Hippocampal formation (tissue), 2 donors: ENCODE data around the gene HNRNPDL.
"Not testable (repeated sequence)": the region's sequence is repeated elsewhere in the genome, so short reads cannot be mapped to it uniquely, and the experiment has no call there.

Source experiments
- DNase-seq, 2 donors: peaks; one replicate each; lab custom pipeline; 2025; lab: John Stamatoyannopoulos, UW

The HNRNPDL gene

GRCh38 chr4:82430193-82430963, at the start of gene HNRNPDL, which contains the start of gene ENOPH1:
TSS of gene HNRNPDL (minus strand) at chr4:82430462. CDS start at chr4:82429690, 772 bp downstream.
TSS of gene ENOPH1 (plus strand) at chr4:82430590. CDS start at chr4:82430830, 240 bp downstream.
- DNase-seq: peak; percentile 93 to 95

GRCh38 chr4:82479562-82479961, 49.3 kb upstream of the HNRNPDL start:
- no peak for DNase-seq

- not testable (repeated sequence) for DNase-seq
These were observed 47.2 kb upstream of the HNRNPDL start for GRCh38 chr4:82477469-82477868.

GRCh38 chr4:82475931-82476330, 45.7 kb upstream of the HNRNPDL start:
- DNase-seq: not testable (repeated sequence)

- DNase-seq: no peak
These were observed 43.4 kb upstream of the HNRNPDL start for GRCh38 chr4:82473621-82474164.

DNA sequence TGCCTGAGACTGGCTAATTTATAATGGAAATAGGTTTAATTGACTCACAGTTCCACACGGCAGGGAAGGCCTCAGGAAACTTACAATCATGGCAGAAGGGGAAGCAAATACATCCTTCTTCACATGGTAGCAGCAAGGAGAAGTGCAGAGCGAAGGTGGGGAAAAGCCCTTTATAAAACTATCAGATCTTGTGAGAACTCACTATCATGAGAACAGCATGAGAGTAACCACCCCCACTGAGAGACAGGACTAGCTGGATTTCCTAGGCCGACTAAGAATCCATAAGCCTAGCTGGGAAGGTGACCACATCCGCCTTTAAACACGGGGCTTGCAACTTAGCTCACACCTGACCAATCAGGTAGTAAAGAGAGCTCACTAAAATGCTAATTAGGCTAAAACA, 42.8 kb upstream of the HNRNPDL start:
- not testable (repeated sequence) for DNase-seq

DNA sequence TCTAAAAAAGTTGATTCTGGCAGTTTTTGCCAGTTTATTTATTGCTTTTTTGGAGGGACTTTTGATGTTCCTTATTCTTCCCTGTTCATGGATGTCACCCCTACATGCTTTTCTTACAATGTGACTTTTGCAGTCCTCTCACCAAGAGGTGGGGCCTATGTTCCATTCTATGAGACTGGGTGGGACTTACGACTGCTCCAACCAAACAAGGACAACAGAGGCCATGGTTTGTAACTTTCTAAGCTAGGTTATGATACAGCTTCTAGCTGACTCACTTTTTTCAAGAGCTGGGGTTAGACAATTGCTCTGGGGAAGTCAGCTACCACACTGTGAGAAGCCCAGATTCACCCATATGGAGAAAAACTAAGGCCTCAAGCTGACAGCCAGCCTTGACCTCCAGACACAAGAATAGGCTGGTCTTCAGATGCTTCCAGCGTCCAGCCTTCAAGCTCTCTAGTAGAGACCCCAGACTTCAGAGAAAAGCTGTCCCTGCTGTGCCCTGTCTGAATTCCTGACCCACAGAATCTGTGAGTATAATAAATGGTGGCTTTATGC, 39.6 kb upstream of the HNRNPDL start:
- DNase-seq: peak; percentile 19 to 49

DNA sequence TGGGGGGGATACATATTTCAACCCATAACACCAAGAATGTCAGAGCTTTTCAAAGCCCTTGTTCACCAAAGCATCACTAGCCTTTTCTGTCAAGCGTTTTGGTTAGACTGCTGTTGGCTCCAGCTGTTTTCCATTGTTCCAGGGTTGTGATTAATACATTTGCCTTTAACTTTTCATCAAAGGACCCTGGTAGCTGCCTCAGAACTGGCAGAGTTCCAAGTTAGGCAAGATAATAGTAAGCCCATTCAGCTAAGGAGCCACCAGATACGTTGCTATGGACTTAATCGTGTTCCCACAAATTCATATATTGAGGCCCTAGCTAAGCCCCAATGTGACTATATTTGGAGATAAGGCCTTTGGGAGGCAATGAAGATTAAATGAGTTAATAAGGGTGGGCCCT, 37.2 kb upstream of the HNRNPDL start:
- no peak for DNase-seq

DNA sequence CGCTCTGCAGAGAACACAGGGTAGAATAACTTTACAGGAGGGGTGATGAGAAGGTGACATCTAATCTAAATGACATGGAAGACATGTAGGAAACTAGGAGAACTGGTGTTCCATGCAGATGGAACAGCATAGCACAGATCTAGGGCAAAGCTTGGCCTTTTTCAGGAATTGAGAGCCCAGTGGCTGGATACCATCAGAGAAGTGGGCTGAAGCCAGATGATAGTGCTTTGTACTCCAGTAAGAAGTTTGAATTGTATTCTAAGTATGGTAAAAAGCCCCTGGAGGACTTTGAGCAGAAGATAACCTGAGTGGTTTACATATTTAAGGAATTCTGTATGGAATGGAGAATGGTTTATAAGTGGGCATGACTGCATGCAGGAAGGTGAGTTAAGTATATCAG, 33.0 kb upstream of the HNRNPDL start:
- DNase-seq: no peak

- peak; percentile 72 to 86 for DNase-seq
These were observed 32.2 kb upstream of the HNRNPDL start for GRCh38 chr4:82462415-82462831.

DNA sequence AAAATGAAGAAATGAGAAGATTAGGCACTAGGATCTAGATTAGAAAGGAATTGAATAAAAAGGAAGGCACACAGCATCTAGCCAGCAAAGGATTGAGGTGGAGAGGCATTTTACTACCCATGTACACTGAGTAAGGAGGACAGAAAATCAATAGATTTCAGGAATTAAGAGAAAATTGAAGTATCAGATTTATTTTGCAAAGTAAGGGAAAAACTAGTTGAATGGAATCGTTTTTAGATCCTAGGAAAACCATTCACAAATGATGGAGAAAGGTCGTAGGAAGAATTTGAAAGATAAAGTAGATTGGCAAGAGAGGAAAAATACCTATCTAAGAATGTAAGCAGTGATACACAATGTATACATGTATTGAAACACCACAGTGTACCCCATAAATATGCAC, 31.4 kb upstream of the HNRNPDL start:
- DNase-seq: no peak

GRCh38 chr4:82458729-82459128, 28.5 kb upstream of the HNRNPDL start:
- DNase-seq: no peak

- no peak for DNase-seq
These were observed 27.0 kb upstream of the HNRNPDL start for GRCh38 chr4:82457266-82457665.

DNA sequence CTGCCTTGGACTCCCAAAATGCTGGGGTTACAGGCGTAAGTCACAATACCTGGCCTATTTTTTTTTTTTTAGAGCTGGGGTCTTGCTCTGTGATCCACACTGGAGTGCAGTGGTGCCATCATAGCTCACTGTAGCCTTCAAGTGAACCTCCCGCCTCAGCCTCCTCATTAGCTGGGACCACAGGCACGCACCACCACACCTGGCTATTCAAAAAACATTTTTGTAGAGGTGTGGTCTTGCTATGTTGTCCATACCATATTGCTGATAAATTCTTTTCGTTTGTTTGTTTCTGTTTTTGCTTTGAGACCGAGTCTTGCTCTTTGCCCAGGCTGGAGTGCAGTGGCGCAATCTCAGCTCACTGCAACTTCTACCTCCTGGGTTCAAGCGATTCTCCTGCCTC, 21.8 kb upstream of the HNRNPDL start:
- DNase-seq: no peak

DNA sequence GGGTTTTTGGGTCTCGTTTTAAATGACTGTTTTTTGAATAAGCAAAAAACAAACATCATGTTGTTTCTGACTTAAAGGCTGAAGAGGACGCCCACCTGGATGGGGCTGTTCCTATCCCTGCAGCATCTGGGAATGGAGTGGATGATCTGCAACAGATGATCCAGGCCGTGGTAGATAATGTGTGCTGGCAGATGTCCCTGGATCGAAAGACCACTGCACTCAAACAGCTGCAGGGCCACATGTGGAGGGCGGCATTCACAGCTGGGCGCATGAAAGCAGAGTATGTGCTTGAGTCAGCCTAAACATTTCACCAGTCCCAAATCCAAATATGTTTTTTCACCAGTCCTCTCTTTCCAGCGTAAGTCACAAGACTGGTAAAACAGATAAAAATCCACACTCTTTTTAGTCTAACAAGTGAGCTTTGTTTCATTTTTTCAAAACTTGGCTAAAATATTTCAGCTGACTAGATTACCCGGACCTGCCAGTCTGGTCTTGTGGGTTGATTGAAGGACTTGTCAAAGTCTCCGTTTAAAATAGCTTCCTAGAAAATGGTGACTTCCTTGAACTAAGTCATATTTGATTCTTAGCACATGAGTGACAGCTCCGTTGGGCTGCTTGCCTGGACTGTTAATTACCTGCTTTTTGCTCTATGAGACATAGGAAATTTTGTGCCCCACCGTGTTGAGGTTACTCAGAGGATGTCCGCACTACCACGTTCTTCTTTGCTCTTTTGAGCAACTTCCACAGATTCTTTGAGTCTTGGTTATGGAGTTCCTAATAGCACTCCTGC, 20.9 kb upstream of the HNRNPDL start:
- DNase-seq: no peak

GRCh38 chr4:82447886-82448285, 17.6 kb upstream of the HNRNPDL start:
- DNase-seq: no peak

GRCh38 chr4:82439088-82439487, 8.8 kb upstream of the HNRNPDL start:
- no peak for DNase-seq

DNA sequence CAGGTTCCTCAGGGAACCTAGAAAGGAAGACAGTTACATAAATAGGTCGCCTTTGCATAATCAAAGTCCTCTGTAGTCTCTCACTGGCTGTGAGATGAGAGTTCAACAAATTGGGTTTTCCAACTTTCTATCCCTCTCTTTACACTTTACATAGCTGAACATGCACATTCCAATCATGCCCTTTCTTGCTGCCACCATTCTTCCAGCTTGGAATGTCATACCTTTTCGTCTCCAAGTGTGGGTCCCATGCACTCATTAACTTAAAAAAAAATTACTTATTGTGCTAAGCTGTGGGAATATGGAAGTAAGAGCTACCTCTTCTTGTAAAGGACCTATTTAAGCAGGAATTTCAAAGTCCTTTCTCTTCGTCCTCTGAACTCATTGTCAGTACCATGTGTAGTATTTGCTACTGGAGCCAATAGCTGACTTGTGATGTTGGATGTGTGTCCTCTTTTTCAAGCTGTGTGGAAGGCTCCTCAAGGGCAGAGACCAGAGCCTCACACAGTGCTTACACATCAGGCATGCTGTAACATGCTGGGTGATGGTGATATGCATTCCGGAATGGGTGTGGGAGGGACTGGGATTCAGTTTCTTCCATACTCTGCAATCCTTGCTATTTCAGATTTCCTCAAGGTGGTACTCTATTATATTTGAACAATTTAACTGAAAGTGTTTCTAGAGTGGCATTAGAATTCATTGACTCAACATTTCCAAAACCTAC, 7.2 kb upstream of the HNRNPDL start:
- DNase-seq: no peak

GRCh38 chr4:82436780-82437179, 6.5 kb upstream of the HNRNPDL start:
- DNase-seq: no peak

- no peak for DNase-seq
These were observed 5.9 kb upstream of the HNRNPDL start for GRCh38 chr4:82436130-82436529.

DNA sequence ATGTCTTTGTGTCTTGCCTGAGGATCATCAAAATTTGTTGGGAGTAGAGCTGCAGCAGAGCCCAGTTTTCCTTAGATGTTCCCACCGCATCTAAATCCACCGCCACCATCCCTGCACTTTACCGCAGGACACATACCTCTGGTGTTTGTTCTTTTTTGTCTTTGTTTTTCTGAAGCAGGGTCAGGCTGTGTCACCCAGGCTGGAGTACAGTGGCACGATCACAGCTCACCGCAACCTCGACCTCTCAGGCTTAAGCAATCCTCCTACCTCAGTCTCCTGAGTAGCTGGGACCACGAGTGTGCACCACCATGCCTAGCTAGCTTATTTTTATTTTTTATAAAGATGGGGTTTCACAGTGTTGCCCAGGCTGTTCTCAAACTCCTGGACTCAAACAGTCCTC, 4.7 kb upstream of the HNRNPDL start:
- DNase-seq: no peak

DNA sequence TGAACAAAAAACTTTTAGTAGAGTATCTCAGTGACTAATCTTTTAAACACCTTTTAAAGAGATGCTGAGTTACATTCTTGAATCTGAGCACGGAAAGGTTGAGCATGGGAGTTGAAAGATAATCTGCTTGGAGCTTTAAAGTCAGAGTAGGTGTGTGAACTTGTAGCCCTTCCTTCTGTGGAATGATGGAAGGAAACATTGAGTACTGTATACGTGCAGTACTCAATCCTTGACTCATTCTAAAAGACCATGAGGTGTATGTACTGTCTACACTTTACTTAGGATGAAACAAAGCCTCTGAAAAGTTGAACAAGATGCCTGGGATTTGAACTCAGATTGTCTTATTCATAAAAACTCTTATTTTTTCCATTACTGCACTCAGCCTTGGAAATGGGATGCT, 3.5 kb upstream of the HNRNPDL start:
- no peak for DNase-seq
